Measurements from ENCODE around the gene SEC31B. TPM values are rescaled to one million over a fixed set of nuclear protein-coding genes. Genes with fewer than 3 reads are reported as not detected.

SEC31B gene
- total RNA-seq, 2 experiments from 2014 or later, result 138 to 139 TPM

DNA sequence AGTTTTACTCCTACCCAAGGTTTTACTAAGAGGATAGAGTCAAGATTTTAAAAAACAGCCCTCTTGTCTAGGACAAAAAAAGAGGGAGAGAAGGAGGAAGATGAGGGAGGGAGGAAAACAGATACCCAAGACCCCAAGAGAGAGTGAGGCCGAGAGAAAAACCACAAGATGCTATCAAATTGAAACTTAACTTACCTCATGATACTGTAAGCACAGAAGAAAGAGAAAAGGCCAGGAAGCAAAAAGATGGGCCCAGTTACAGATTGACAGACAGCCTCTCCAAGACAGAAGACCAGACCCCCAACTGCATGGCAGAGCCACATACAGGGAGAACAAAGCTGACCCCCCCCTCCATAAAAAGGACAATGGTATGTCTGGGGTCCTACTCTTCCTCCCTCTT lies 11.4 kb downstream of the SEC31B start:
- Mint-ChIP-seq H3K27me3 (no peaks in the 10 kb centered on the region), H3K9me3 (no peaks in the 10 kb centered on the region), H3K36me3 (ENCODE audit: low read depth) (peaks cover 66% of the 10 kb centered on the region), H3K27ac (peak overlapping the region; percentile 94), H3K4me1 (peaks cover 94% of the 10 kb centered on the region), H3K4me3 (peak overlapping the region; percentile 80)
- POLR2A ChIA-PET, result interaction anchor here (0.6 to 10.1 kb wide), 15 partner anchors 11 to 324 kb away, joined by 3 to 135 read pairs (median 29); partner anchors contain the start of genes BLOC1S2, HIF1AN, NDUFB8 and SCD
- CTCF ChIA-PET, result interaction anchor here (0.8 to 8.7 kb wide), 26 partner anchors 8 to 222 kb away, joined by 3 to 114 read pairs (median 8); partner anchors contain the start of genes BLOC1S2, HIF1AN, SCD and WNT8B
- DNase-seq, result no peak

DNA sequence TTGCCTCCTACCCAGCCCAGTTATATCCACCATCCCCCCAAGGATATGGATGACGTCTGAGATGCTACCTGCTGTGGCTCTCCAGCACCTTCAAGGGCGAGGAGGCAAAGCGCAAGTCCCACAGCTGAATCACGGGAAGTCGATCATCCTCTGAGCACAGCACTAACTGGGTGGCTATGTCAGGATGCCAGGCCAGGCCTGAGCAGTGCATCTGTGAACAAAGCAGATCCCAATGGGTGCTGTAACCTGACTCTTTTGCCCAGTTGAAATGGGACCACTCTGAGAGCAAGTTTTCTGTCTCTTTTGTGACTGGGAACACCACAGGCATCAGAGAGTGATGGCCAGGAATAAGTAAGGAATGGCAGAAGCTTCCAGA lies 12.3 kb downstream of the SEC31B start:
- ChIA-PET POLR2A (interaction anchor here (0.8 to 10.1 kb wide), 10 partner anchors 10 to 251 kb away, joined by 3 to 135 read pairs (median 54); partner anchors contain the start of genes BLOC1S2, HIF1AN, NDUFB8 and SCD), CTCF (interaction anchor here (1.0 to 8.7 kb wide), 11 partner anchors 10 to 169 kb away, joined by 3 to 114 read pairs (median 31); partner anchors contain the start of gene HIF1AN)
- H3K27ac Mint-ChIP-seq, result peak overlapping the region; percentile 94
- H3K4me3 Mint-ChIP-seq, result peak overlapping the region; percentile 80
- no peaks in the 10 kb centered on the region for H3K27me3 Mint-ChIP-seq
- H3K36me3 Mint-ChIP-seq (ENCODE audit: low read depth), result peaks cover 66% of the 10 kb centered on the region
- no peaks in the 10 kb centered on the region for H3K9me3 Mint-ChIP-seq
- no peak for DNase-seq
- H3K4me1 Mint-ChIP-seq, result peaks cover 94% of the 10 kb centered on the region

DNA sequence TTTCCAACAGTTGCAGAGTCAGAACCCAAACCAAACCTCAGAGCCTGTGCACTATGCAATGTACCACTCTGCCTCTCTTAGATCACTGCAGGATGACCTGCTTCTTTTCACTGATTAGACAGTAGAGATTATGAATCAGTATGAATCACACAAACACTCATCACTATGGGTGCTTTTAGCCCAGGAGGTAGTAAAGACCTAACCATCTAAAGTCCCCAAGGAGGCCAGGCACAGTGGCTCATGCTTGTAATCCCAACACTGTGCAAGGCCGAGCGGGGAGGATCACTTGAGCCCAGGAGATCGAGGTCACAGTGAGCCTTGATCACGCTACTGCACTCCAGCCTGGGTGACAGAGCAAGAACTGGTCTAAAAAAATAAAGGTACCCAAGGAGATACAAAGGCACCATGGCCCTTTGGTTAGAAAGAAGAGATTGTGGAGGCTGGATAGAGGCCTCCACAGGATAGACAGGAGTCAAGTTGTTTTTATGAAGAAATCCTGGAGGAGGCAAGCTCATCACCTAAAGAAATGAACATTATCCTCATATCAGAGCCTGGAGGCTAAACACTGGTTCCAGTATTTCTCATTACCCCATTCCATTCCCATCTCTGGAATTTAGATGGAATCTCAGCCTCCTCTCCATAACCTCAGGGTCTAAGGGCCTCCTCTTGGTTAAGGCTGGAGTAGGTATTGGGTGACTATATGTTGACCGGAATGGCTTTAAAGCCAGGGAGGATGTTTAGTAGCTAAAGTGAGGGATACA lies 12.9 kb downstream of the SEC31B start:
- DNase-seq, result peak; percentile 41

DNA sequence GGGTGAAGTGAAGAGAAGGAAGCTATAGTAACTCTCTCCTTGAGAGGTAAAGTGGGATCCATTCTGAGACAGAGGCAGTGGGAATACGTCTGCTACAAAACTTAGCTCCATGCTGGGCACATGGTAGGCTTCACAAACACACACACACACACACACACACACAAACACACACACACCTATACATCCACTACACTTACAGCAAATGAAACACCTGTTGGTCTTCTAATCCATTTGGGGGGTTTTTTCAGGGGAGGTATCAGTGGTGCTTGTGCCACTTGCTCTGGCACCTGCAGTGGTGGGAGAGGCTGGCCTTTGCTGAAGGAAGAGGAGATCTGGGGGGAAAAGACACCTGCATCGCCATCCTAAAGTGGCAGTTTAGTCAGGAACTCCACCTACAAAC lies 14.5 kb downstream of the SEC31B start:
- peaks cover 76% of the 10 kb centered on the region for H3K36me3 Mint-ChIP-seq (ENCODE audit: low read depth)
- no peak for DNase-seq
- POLR2A ChIA-PET, result interaction anchor here (1.0 to 1.4 kb wide), 2 partner anchors 11 to 71 kb away, joined by 3 to 4 read pairs; no protein-coding TSS in a partner anchor
- peak overlapping the region; percentile 80 for H3K4me3 Mint-ChIP-seq
- no peaks in the 10 kb centered on the region for H3K27me3 Mint-ChIP-seq
- H3K4me1 Mint-ChIP-seq, result peaks cover 85% of the 10 kb centered on the region
- no peaks in the 10 kb centered on the region for H3K9me3 Mint-ChIP-seq
- CTCF ChIA-PET, result interaction anchor here (1.5 to 8.7 kb wide), 4 partner anchors 13 to 73 kb away, joined by 5 to 114 read pairs (median 62); no protein-coding TSS in a partner anchor
- H3K27ac Mint-ChIP-seq, result peak overlapping the region; percentile 8

More for the DNA sequence above, 12.9 kb downstream of the SEC31B start:
- H3K27ac Mint-ChIP-seq, result peak overlapping the region; percentile 94
- H3K4me3 Mint-ChIP-seq, result peak overlapping the region; percentile 80
- POLR2A ChIA-PET, result interaction anchor here (0.8 to 10.1 kb wide), 9 partner anchors 9 to 250 kb away, joined by 3 to 135 read pairs (median 64); partner anchors contain the start of genes BLOC1S2, NDUFB8, SCD and SEC31B
- no peaks in the 10 kb centered on the region for H3K27me3 Mint-ChIP-seq
- CTCF ChIA-PET, result interaction anchor here (1.3 to 8.7 kb wide), 10 partner anchors 11 to 169 kb away, joined by 3 to 114 read pairs (median 32); partner anchors contain the start of gene HIF1AN
- no peaks in the 10 kb centered on the region for H3K9me3 Mint-ChIP-seq
- H3K36me3 Mint-ChIP-seq (ENCODE audit: low read depth), result peaks cover 67% of the 10 kb centered on the region
- H3K4me1 Mint-ChIP-seq, result peaks cover 93% of the 10 kb centered on the region

DNA sequence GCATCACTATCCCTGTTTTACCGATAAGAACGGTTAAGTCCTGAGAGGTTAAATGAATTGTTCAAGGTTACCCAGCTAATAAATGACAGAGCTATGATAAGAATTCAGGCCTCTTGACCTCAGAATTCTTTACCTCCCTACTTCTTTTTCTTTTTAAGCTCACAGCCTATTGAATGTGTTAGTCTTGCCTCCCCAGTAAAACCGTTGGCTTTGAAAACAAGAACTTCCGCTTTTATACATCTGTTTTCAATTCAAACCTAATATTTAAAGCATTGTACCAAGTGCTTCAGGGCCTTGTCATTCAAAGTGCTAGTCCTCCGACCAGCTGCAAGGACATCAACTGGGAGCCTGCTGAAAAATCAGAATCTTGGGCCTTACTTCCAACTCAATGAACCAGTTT lies 15.6 kb downstream of the SEC31B start:
- H3K9me3 Mint-ChIP-seq, result no peaks in the 10 kb centered on the region
- no peaks in the 10 kb centered on the region for H3K27me3 Mint-ChIP-seq
- POLR2A ChIA-PET, result interaction anchor here (1.0 to 1.4 kb wide), 2 partner anchors 10 to 70 kb away, joined by 3 to 4 read pairs; no protein-coding TSS in a partner anchor
- no peak overlapping the region for H3K4me3 Mint-ChIP-seq
- peaks cover 86% of the 10 kb centered on the region for H3K36me3 Mint-ChIP-seq (ENCODE audit: low read depth)
- peaks cover 84% of the 10 kb centered on the region for H3K4me1 Mint-ChIP-seq
- DNase-seq, result no peak
- CTCF ChIA-PET, result interaction anchor here (0.7 to 7.5 kb wide), 3 partner anchors 14 to 22 kb away, joined by 3 to 112 read pairs (median 11); no protein-coding TSS in a partner anchor
- H3K27ac Mint-ChIP-seq, result no peak overlapping the region

DNA sequence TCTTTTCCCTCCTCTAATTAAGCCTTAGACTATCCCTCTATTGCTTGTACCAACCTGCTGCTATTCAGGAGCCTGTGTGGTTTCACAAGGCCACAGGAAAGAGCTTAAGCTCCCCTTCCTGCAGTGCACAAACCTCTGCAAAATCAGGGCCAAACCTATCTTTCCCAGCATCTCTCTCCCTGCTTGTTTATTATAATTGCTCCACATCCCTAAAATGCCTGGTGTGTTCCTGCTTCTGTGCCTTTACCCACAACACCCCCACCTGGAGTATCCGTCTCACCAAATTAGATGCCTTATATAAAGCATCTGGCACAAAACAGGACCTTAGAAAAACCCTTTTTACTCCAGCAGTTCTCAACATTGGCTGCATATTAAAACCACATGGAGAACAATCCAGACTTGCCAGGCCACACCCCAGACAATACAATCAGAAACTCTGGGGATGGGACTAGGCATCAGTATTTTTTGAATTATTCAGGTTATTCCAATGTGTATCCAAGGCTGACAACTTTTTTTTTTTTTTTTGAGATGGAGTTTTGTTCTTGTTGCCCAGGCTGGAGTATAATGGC lies 16.7 kb downstream of the SEC31B start:
- ChIA-PET CTCF (interaction anchor here (1.2 to 12.7 kb wide), 2 partner anchors 15 to 20 kb away, joined by 3 to 103 read pairs; no protein-coding TSS in a partner anchor), POLR2A (interaction anchor here (0.6 to 1.7 kb wide), 3 partner anchors 20 to 48 kb away, joined by 3 to 4 read pairs (median 3); no protein-coding TSS in a partner anchor)
- H3K27ac Mint-ChIP-seq, result peak overlapping the region; percentile 17
- no peaks in the 10 kb centered on the region for H3K27me3 Mint-ChIP-seq
- H3K4me3 Mint-ChIP-seq, result no peak overlapping the region
- peaks cover 92% of the 10 kb centered on the region for H3K36me3 Mint-ChIP-seq (ENCODE audit: low read depth)
- no peaks in the 10 kb centered on the region for H3K9me3 Mint-ChIP-seq
- H3K4me1 Mint-ChIP-seq, result peaks cover 85% of the 10 kb centered on the region
- no peak for DNase-seq

DNA sequence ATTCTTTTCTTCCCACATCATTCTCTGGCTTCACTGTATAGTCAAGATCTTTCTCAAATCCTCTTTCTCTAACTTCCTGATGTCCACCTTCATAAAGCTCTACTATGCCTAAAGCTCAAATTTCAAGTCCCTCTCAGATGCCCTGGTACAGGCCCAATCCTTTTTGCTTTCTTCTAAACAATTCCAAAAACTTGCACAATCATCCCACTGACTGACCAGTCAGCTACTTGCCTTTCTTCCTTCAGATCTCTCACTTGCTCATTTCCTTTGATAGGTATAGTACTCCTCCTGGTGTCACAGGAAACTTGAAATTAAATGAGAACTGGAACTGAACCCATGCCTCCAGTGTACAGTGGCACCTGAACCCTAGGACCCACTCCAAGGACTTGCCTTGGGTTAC lies 18.2 kb downstream of the SEC31B start:
- H3K9me3 Mint-ChIP-seq, result no peaks in the 10 kb centered on the region
- H3K27ac Mint-ChIP-seq, result peak overlapping the region; percentile 41
- peaks cover 92% of the 10 kb centered on the region for H3K36me3 Mint-ChIP-seq (ENCODE audit: low read depth)
- ChIA-PET POLR2A (interaction anchor here (1.3 to 9.6 kb wide), 2 partner anchors 9 kb away, joined by 3 to 96 read pairs; no protein-coding TSS in a partner anchor), CTCF (interaction anchor here (0.8 to 12.7 kb wide), 3 partner anchors 17 to 19 kb away, joined by 3 to 103 read pairs (median 3); no protein-coding TSS in a partner anchor)
- H3K27me3 Mint-ChIP-seq, result no peaks in the 10 kb centered on the region
- H3K4me3 Mint-ChIP-seq, result no peak overlapping the region
- H3K4me1 Mint-ChIP-seq, result peaks cover 83% of the 10 kb centered on the region
- DNase-seq, result no peak

DNA sequence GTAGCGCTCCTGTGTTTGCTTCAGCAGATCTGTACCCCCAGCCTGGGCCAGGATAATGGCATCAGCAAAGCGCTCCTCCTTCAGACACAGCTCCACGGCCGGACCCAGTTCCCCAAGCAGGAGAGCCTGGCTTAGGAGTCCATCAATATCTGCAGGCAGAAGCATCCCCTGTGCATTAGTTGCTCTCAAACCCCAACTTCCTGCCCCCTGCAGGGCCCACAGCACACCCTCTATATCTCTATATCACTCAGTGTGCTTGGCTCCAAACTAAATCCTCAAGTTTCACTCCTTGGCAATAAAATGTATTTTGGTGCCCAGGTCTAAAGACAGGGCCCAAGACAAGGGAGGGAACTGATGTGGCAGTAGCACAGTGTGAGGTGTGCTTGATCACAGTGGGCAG lies 21.6 kb downstream of the SEC31B start:
- H3K27me3 Mint-ChIP-seq, result no peaks in the 10 kb centered on the region
- H3K36me3 Mint-ChIP-seq (ENCODE audit: low read depth), result peaks cover 93% of the 10 kb centered on the region
- no peaks in the 10 kb centered on the region for H3K9me3 Mint-ChIP-seq
- no peak for DNase-seq
- ChIA-PET POLR2A (interaction anchor here (1.0 to 10.6 kb wide), 4 partner anchors 8 to 21 kb away, joined by 3 to 96 read pairs (median 49); no protein-coding TSS in a partner anchor), CTCF (interaction anchor here (0.8 to 12.7 kb wide), 3 partner anchors 11 to 20 kb away, joined by 3 to 103 read pairs (median 6); no protein-coding TSS in a partner anchor)
- peaks cover 64% of the 10 kb centered on the region for H3K4me1 Mint-ChIP-seq
- H3K4me3 Mint-ChIP-seq, result no peak overlapping the region
- peak overlapping the region; percentile 71 for H3K27ac Mint-ChIP-seq

DNA sequence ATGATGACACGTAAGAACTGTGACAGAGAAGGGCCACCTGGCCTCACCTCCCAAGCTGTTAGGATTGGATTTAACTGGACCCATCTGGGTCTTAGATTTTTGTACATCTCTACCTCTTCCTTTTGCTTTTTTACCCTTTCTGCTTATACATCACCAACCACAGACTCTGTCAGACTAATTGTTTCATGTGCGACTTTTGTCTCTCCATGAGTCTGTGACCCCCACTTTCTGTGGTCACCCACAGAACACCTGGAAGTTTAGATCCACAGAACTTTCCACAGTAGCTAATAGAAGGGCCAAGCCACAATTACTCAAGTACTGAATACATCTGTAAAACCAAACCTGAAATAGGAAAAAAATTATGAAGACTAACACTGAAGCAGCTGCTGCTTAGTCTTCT lies 23.1 kb downstream of the SEC31B start:
- ChIA-PET POLR2A (interaction anchor here (0.7 to 10.6 kb wide), 4 partner anchors 9 to 1321 kb away, joined by 3 to 96 read pairs (median 50); partner anchors contain the start of gene OGA), CTCF (interaction anchor here (0.8 to 12.7 kb wide), 4 partner anchors 11 to 22 kb away, joined by 3 to 103 read pairs (median 12); no protein-coding TSS in a partner anchor)
- peaks cover 89% of the 10 kb centered on the region for H3K36me3 Mint-ChIP-seq (ENCODE audit: low read depth)
- H3K27me3 Mint-ChIP-seq, result no peaks in the 10 kb centered on the region
- H3K27ac Mint-ChIP-seq, result peak overlapping the region; percentile 17
- no peak for DNase-seq
- no peaks in the 10 kb centered on the region for H3K9me3 Mint-ChIP-seq
- H3K4me3 Mint-ChIP-seq, result no peak overlapping the region
- peaks cover 51% of the 10 kb centered on the region for H3K4me1 Mint-ChIP-seq

DNA sequence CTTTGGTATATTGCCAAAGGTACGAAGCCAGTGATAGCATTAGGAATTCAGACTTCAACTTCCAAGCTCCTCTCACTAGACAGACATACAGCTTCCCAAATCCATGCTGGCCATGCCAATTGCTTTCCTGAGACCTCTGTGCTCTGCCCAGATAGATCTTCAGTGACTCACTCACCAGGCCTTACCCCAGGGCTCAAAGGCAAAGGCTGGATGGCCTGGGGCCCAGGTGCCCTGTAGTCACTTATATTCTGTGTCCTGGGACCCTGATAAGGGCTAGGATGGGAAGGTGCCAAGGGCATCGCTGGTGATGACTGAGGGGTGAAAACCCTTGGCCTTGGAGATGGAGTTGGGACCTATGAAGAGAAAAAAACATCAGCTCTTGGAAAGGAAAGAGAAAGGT lies 29.1 kb downstream of the SEC31B start:
- ChIA-PET POLR2A (interaction anchor here (1.3 to 10.6 kb wide), 3 partner anchors 8 to 20 kb away, joined by 3 to 94 read pairs (median 4); no protein-coding TSS in a partner anchor), CTCF (interaction anchor here (1.3 to 12.7 kb wide), 2 partner anchors 8 to 28 kb away, joined by 3 to 103 read pairs; no protein-coding TSS in a partner anchor)
- DNase-seq, result no peak
- H3K4me3 Mint-ChIP-seq, result no peak overlapping the region
- no peak overlapping the region for H3K27ac Mint-ChIP-seq
- peaks cover 89% of the 10 kb centered on the region for H3K36me3 Mint-ChIP-seq (ENCODE audit: low read depth)
- peaks cover 14% of the 10 kb centered on the region for H3K4me1 Mint-ChIP-seq
- no peaks in the 10 kb centered on the region for H3K9me3 Mint-ChIP-seq
- H3K27me3 Mint-ChIP-seq, result no peaks in the 10 kb centered on the region

DNA sequence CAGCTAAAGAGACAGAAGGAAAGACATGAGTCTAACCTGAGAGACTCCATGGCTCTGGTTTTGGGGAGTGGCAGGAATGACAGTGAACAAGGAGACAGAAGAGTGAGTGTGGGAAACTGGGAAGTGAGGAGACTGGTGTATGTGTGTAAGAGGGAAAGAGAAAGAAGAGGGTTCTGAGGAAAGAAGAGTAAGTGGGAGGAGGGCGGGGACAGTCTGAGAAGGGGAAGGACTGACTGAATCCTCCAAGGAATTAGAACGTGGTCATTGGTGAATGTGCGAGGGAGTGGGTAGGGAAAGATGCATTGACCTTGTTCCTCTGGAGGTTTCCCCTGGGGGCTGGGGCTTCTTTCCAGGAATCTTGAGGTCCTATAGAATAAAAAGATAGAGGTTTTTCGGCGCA lies 30.3 kb downstream of the SEC31B start:
- peak overlapping the region; percentile 53 for H3K27ac Mint-ChIP-seq
- ChIA-PET CTCF (interaction anchor here (0.9 to 1.3 kb wide), 2 partner anchors 17 to 29 kb away, joined by 3 read pairs; no protein-coding TSS in a partner anchor), POLR2A (interaction anchor here (1.5 to 2.6 kb wide), 2 partner anchors 9 to 20 kb away, joined by 4 to 15 read pairs; no protein-coding TSS in a partner anchor)
- peaks cover 14% of the 10 kb centered on the region for H3K4me1 Mint-ChIP-seq
- H3K36me3 Mint-ChIP-seq (ENCODE audit: low read depth), result peaks cover 91% of the 10 kb centered on the region
- no peaks in the 10 kb centered on the region for H3K9me3 Mint-ChIP-seq
- no peak overlapping the region for H3K4me3 Mint-ChIP-seq
- DNase-seq, result no peak
- no peaks in the 10 kb centered on the region for H3K27me3 Mint-ChIP-seq

DNA sequence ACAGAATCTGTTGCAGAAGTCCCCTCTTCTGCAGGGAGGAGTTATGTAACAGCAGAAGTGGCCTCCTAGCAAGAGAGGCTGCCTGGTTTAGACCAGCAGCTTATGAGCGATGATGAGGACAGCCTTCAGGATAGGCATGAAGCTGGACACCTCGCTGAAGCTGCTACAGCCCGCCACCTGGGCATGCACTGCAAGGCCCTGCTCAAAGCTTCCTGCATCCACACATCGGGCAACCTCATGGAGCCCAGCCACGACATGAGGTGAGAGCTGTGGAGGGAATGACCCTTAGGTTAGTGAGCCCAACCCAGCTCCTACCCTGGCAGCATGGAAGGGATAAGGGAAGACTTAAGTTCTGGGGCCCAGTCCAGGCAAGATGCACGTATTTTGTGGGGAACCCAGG lies 32.1 kb downstream of the SEC31B start:
- peaks cover 84% of the 10 kb centered on the region for H3K36me3 Mint-ChIP-seq (ENCODE audit: low read depth)
- POLR2A ChIA-PET, result interaction anchor here (0.8 to 2.6 kb wide), 7 partner anchors 9 to 161 kb away, joined by 3 to 15 read pairs (median 5); partner anchors contain the start of gene HIF1AN

More for the DNA sequence above, 32.1 kb downstream of the SEC31B start:
- CTCF ChIA-PET, result interaction anchor here (0.9 to 9.0 kb wide), 3 partner anchors 10 to 31 kb away, joined by 3 to 117 read pairs (median 7); partner anchors contain the start of gene SEC31B
- H3K4me3 Mint-ChIP-seq, result no peak overlapping the region
- H3K27ac Mint-ChIP-seq, result no peak overlapping the region
- peaks cover 18% of the 10 kb centered on the region for H3K4me1 Mint-ChIP-seq
- no peaks in the 10 kb centered on the region for H3K9me3 Mint-ChIP-seq
- H3K27me3 Mint-ChIP-seq, result no peaks in the 10 kb centered on the region
- no peak for DNase-seq
